ACC112 (cell line): ENCODE results near the gene CHMP1A.
A peak's percentile ranks its signal among the peaks of the same experiment; 100 is the strongest.
"Not testable (repeated sequence)": the region's sequence is repeated elsewhere in the genome, so short reads cannot be mapped to it uniquely, and the experiment has no call there.

Source experiments
- H2AFZ ChIP-seq: fragments of 200-600 bp; sonication (generic); one replicate; pipeline ENCODE4 v1.6.0; 2017; ENCODE audit warnings: antibody characterized with exemption, low read length; ENCODE audit not compliant: unreplicated experiment
- H3K27ac ChIP-seq: fragments of 200-600 bp; sonication (generic); 2 replicates; pipeline ENCODE4 v1.5.1; 2014; ENCODE audit warnings: low read depth, mild to moderate bottlenecking, antibody characterized with exemption, low read length, moderate library complexity
- H3K27me3 ChIP-seq: fragments of 200-600 bp; sonication (generic); 2 replicates; pipeline ENCODE4 v1.6.1; 2014; ENCODE audit warnings: mild to moderate bottlenecking, antibody characterized with exemption, low read length, moderate library complexity, mixed read lengths; ENCODE audit not compliant: insufficient read depth
- H3K36me3 ChIP-seq: fragments of 200-600 bp; sonication (generic); 2 replicates; pipeline ENCODE4 v1.6.1; 2016; ENCODE audit warnings: mild to moderate bottlenecking, antibody characterized with exemption, low read length, moderate library complexity, mixed read lengths; ENCODE audit not compliant: insufficient read depth
- H3K4me1 ChIP-seq: fragments of 200-600 bp; sonication (generic); one replicate; pipeline ENCODE4 v1.6.1; 2016; ENCODE audit warnings: low read length, mixed read lengths; ENCODE audit not compliant: insufficient read depth, unreplicated experiment, control insufficient read depth
- H3K4me3 ChIP-seq: fragments of 200-600 bp; sonication (generic); 2 replicates; pipeline ENCODE4 v1.5.1; 2014; ENCODE audit warnings: mild to moderate bottlenecking, low read depth, low read length
- H3K79me2 ChIP-seq: fragments of 200-600 bp; sonication (generic); one replicate; pipeline ENCODE4 v1.6.0; 2016; ENCODE audit warnings: low read length; ENCODE audit not compliant: control insufficient read depth, unreplicated experiment, insufficient read depth

The CHMP1A gene

GRCh38 chr16:89657442-89658220, at the start of gene CHMP1A, which contains the start of gene SPATA33:
Gene CHMP1A (minus strand): TSS chr16:89657708. CDS start chr16:89657588, 120 bp downstream.
Gene SPATA33 (plus strand): TSS chr16:89657836. CDS start chr16:89657912, 76 bp downstream.
- H3K27me3 ChIP-seq = no peaks in the 10 kb centered on the region
- H2AFZ ChIP-seq = peak within 1 kb of the TSS; percentile 97
- peak within 1 kb of the TSS; percentile 73 for H3K27ac ChIP-seq
- peaks cover 6% of the 10 kb centered on the region for H3K4me1 ChIP-seq
- H3K36me3 ChIP-seq = peaks cover 6% of the 10 kb centered on the region; the same call in 1 of the 2 replicates
- H3K4me3 ChIP-seq = peak within 1 kb of the TSS; percentile 98
- H3K79me2 ChIP-seq = peaks cover 65% of the 10 kb centered on the region

GRCh38 chr16:89706518-89707260, 49.2 kb upstream of the CHMP1A start:
- Histone ChIP-seq H2AFZ (no peak overlapping the region), H3K27ac (no peak overlapping the region), H3K36me3 (no peaks in the 10 kb centered on the region), H3K79me2 (no peaks in the 10 kb centered on the region), H3K4me1 (no peaks in the 10 kb centered on the region), H3K27me3 (no peaks in the 10 kb centered on the region), H3K4me3 (no peak overlapping the region)

DNA sequence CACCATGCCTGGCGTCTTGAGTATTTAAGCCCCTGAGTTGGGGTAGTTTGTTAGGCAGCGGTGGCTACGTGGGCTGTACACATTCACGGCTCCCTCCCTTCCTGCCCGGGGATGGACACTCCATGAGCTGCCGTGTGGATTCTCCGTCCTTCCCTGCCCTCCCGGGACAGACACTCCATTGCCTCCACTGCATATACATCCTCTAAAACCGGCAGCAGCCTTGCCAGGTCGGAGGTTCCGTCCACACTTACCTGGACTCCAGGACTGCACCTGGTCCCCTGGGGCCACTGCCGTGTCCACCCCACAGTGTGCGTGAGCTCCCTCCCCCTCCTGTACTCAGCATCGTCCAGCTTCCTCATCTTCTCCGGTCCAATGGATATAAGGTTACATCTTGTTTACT, 47.5 kb upstream of the CHMP1A start:
- H3K27ac ChIP-seq = no peak overlapping the region
- H3K36me3 ChIP-seq = no peaks in the 10 kb centered on the region
- no peaks in the 10 kb centered on the region for H3K27me3 ChIP-seq
- H3K4me3 ChIP-seq = no peak overlapping the region
- H3K4me1 ChIP-seq = peaks cover 7% of the 10 kb centered on the region
- H3K79me2 ChIP-seq = no peaks in the 10 kb centered on the region
- no peak overlapping the region for H2AFZ ChIP-seq

- H3K4me1 ChIP-seq = peaks cover 12% of the 10 kb centered on the region
Measured at GRCh38 chr16:89704281-89704680, 46.8 kb upstream of the CHMP1A start.

DNA sequence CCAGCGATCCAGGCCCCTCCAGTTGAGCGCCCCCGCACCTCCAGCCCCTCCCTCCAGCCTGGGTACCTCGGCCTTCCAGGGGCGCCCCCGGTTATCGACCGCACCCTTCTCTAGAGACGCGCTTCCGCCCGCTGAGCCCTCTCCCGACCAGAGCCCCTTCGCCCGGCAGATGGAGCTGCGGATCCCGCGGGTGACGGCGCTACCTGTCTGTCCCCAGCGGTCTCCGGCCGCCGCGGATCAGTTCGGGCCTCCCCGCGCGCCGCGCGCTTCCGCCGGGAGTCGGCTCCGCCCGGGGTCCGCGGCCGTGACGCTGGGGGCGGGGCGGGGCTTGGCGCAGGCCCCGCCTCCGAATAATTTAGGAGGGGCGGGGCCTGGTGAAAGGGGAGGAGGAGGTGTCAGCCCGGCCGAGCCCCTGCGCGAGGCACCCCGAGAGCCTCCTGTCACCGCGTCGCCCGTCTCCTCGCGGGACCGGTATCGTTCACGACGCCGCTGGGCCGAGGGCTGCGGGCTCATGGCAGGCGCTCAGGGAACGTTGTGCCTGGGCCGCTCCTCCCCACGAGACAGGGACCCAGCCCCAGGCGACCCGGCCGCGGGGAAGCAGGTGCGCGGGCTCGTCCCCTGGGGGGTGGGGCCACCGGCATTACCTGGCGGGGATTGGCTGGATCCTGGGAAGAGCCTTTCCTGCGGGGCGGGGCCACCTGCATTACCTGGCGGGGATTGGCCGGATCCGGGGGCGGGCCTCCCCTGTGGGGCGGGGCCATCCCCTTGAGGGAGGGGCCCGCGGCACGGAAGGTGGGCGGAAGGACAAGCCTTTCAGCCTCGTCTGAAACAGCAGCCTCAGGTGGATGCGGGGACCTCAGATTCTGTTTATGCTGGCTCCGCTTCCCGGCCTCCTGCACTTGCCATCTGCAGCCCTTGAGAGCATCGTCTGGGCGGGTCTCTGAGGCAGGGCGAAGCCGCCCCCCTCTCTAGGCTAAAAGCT, 44.2 kb upstream of the CHMP1A start, which contains the start of gene SPATA2L:
Gene SPATA2L, minus strand, starts transcription at position 281 of the 982 bp plus-strand sequence. CDS start 473 bp downstream, outside the sequence.
- no peaks in the 10 kb centered on the region for H3K79me2 ChIP-seq
- peaks cover 12% of the 10 kb centered on the region for H3K4me1 ChIP-seq
- H2AFZ ChIP-seq = no peak within 1 kb of the TSS
- peak within 1 kb of the TSS; percentile 53 for H3K27ac ChIP-seq
- 0 out of 2 replicates have a peak, but pooled peaks cover under 1% of the 10 kb centered on the region for H3K36me3 ChIP-seq
- no peaks in the 10 kb centered on the region for H3K27me3 ChIP-seq
- H3K4me3 ChIP-seq = peak within 1 kb of the TSS; percentile 79

More at GRCh38 chr16:89704281-89704680, 46.8 kb upstream of the CHMP1A start:
- Histone ChIP-seq H3K79me2 (no peaks in the 10 kb centered on the region), H3K36me3 (no peaks in the 10 kb centered on the region), H3K27me3 (no peaks in the 10 kb centered on the region), H3K4me3 (no peak overlapping the region), H2AFZ (no peak overlapping the region), H3K27ac (no peak overlapping the region)

- peak overlapping the region; percentile 79 for H3K4me3 ChIP-seq
- no peak overlapping the region for H2AFZ ChIP-seq
- H3K36me3 ChIP-seq = 0 out of 2 replicates have a peak, but pooled peaks cover 2% of the 10 kb centered on the region
- peaks cover 12% of the 10 kb centered on the region for H3K4me1 ChIP-seq
- no peaks in the 10 kb centered on the region for H3K79me2 ChIP-seq
- no peaks in the 10 kb centered on the region for H3K27me3 ChIP-seq
- peak overlapping the region; percentile 53 for H3K27ac ChIP-seq
Measured at GRCh38 chr16:89700649-89701424, 43.3 kb upstream of the CHMP1A start.

- Histone ChIP-seq H3K36me3 (0 out of 2 replicates have a peak, but pooled peaks cover 2% of the 10 kb centered on the region), H3K79me2 (no peaks in the 10 kb centered on the region), H2AFZ (no peak overlapping the region), H3K27ac (peak overlapping the region; percentile 55), H3K27me3 (no peaks in the 10 kb centered on the region), H3K4me3 (peak overlapping the region; percentile 79), H3K4me1 (peaks cover 12% of the 10 kb centered on the region)
Measured at GRCh38 chr16:89700100-89700648, 42.7 kb upstream of the CHMP1A start.

DNA sequence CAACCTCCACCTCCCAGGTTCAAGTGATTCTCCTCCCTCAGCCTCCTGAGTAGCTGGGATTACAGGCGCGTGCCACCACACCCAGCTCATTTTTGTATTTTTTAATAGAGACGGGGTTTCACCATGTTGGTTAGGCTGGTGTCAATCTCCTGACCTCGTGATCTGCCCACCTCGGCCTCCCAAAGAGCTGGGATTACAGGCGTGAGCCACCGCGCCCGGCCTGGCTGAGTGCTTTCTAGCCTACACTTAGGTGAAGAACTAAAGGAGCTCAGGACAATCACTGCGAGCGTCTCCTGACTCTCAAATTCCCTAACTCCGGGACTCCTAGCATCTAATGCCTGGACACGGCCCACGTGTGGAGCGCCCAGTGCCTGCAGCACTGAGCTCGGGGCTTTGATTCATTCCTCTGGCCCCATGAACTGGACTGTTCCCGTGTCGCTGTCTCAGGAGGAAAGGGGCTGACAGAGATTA, 42.2 kb upstream of the CHMP1A start:
- H3K4me1 ChIP-seq = peaks cover 12% of the 10 kb centered on the region

GRCh38 chr16:89698717-89699116, 41.2 kb upstream of the CHMP1A start:
- not testable (repeated sequence) for H3K27me3 ChIP-seq, H3K4me3 ChIP-seq, H3K27ac ChIP-seq, H2AFZ ChIP-seq, H3K79me2 ChIP-seq, H3K36me3 ChIP-seq
- H3K4me1 ChIP-seq = peaks cover 12% of the 10 kb centered on the region

More for the DNA sequence above, 42.2 kb upstream of the CHMP1A start:
- H3K27me3 ChIP-seq, H3K79me2 ChIP-seq, H2AFZ ChIP-seq, H3K36me3 ChIP-seq: not testable (repeated sequence)
- Histone ChIP-seq H3K27ac (peak overlapping the region; percentile 55), H3K4me3 (peak overlapping the region; percentile 45)
